Mucosa of descending colon (tissue), 3 donors: ENCODE measurements around the gene COL15A1. TPM values are rescaled to one million over a fixed set of nuclear protein-coding genes. Genes with fewer than 3 reads are reported as not detected.

Experiments used
- ATAC-seq: fragments of 200-7000 bp; cut with Tn5 transposase; one replicate; pipeline ENCODE4 v1.9.1; 2020; ENCODE audit warnings: mild to moderate bottlenecking, moderate library complexity
- DNase-seq, 3 donors: peaks; one replicate each; pipeline ENCODE4 v3.0.0-alpha.2; 2020
- H3K36me3 ChIP-seq: fragments of 200-600 bp; one replicate; pipeline ENCODE4 v1.8.0; 2021; ENCODE audit warnings: low read depth, mild to moderate bottlenecking
- H3K4me1 ChIP-seq: fragments of 200-600 bp; one replicate; pipeline ENCODE4 v1.8.0; 2021; ENCODE audit warnings: low read depth, mild to moderate bottlenecking
- H3K4me3 ChIP-seq: fragments of 200-600 bp; one replicate; pipeline ENCODE4 v1.8.0; 2021; ENCODE audit warnings: mild to moderate bottlenecking
- H3K9me3 ChIP-seq: fragments of 200-600 bp; one replicate; pipeline ENCODE4 v1.8.0; 2021; ENCODE audit warnings: mild to moderate bottlenecking
- CTCF ChIP-seq: fragments of 200-600 bp; IDR thresholded peaks from one replicate; pipeline ENCODE4 v1.8.0; 2022; ENCODE audit warnings: antibody characterized with exemption, mild to moderate bottlenecking
- intact Hi-C, 2 donors: fragments of 100-400 bp; cut with DNase I in 1 of 2; cut with micrococcal nuclease in 1 of 2; formaldehyde crosslinking; loops; one replicate each; pipeline versions ENCODE4 v1.11.0 to v1.11.1; 2022; cut with DNase I, micrococcal nuclease
- total RNA-seq, 3 donors: library from RNA; stranded (reverse); fragmentation: NEBNext Ultra II Directional in 2 of 3; extraction: Animal tissue kit (Norgen Biotek cat#: 25700) in 2 of 3; gene quantifications; one replicate each; pipeline versions ENCODE4 v1.2.1 to v1.2.4, GENCODE V29; 2021 to 2023
- donor health status: DM: no; HTN: no; CAD: no; lungs with moderate emphysema.
- donor health status: DM: no; HTN: no; CAD: no.
- donor health status: DM: no; HTN: yes; CAD: no.

The COL15A1 gene
- total RNA-seq, 3 donors from 2014 or later: 4.2 to 43.4 (median 11.2) TPM

GRCh38 chr9:99011161-99011709, 67.5 kb downstream of the COL15A1 start:
- no peak for DNase-seq
- TF ChIP-seq CTCF: no peak
- peaks cover 10% of the 10 kb centered on the region for H3K9me3 ChIP-seq
- intact Hi-C loops: no loop called here
- H3K36me3 ChIP-seq: no peaks in the 10 kb centered on the region
- ATAC-seq: no peak
- H3K4me1 ChIP-seq: no peaks in the 10 kb centered on the region
- no peak overlapping the region for H3K4me3 ChIP-seq

- ATAC-seq: peak; percentile 31
- intact Hi-C loops: no loop called here
- H3K4me1 ChIP-seq: no peaks in the 10 kb centered on the region
These were observed 69.3 kb downstream of the COL15A1 start for GRCh38 chr9:99012957-99013512.

GRCh38 chr9:99013550-99013949, 69.8 kb downstream of the COL15A1 start:
- TF ChIP-seq CTCF: no peak
- no peak overlapping the region for H3K4me3 ChIP-seq
- no peaks in the 10 kb centered on the region for H3K36me3 ChIP-seq
- ATAC-seq (no peak), DNase-seq (no peak)
- intact Hi-C loops: no loop called here
- peaks cover 10% of the 10 kb centered on the region for H3K9me3 ChIP-seq
- no peaks in the 10 kb centered on the region for H3K4me1 ChIP-seq

More at GRCh38 chr9:99012957-99013512, 69.3 kb downstream of the COL15A1 start:
- no peak for TF ChIP-seq CTCF
- Histone ChIP-seq H3K36me3 (no peaks in the 10 kb centered on the region), H3K4me3 (no peak overlapping the region), H3K9me3 (peaks cover 10% of the 10 kb centered on the region)
- peak in 1 of 3 donors; percentile 20 for DNase-seq

- H3K4me1 ChIP-seq: no peaks in the 10 kb centered on the region
- intact Hi-C loops: no loop called here
- no peak for DNase-seq
- no peak for ATAC-seq
- H3K9me3 ChIP-seq: peaks cover 5% of the 10 kb centered on the region
- no peak overlapping the region for H3K4me3 ChIP-seq
- TF ChIP-seq CTCF: no peak
- H3K36me3 ChIP-seq: no peaks in the 10 kb centered on the region
These were observed 71.7 kb downstream of the COL15A1 start for GRCh38 chr9:99015448-99015847.

- Histone ChIP-seq H3K4me3 (no peak overlapping the region), H3K9me3 (peaks cover 3% of the 10 kb centered on the region), H3K36me3 (no peaks in the 10 kb centered on the region), H3K4me1 (no peaks in the 10 kb centered on the region)
- ATAC-seq: no peak
- no peak for DNase-seq
- TF ChIP-seq CTCF: no peak
- intact Hi-C loops: no loop called here
These were observed 72.2 kb downstream of the COL15A1 start for GRCh38 chr9:99015890-99016289.
